LHCN-M2 (cell line): ENCODE measurements around the gene PGLYRP3. TPM values are rescaled to one million over a fixed set of nuclear protein-coding genes. Genes with fewer than 3 reads are reported as not detected.
"Not testable (repeated sequence)": the region's sequence is repeated elsewhere in the genome, so short reads cannot be mapped to it uniquely, and the experiment has no call there.

ENCODE experiments used
- DNase-seq: peaks from one replicate; pipeline ENCODE4 v3.0.0-alpha.2; 2012; ENCODE audit warnings: low read depth
- total RNA-seq: library from RNA; depleted of rRNA; stranded (reverse); fragments of >200 nt; gene quantifications from 2 replicates; pipeline ENCODE4 v1.2.3, GENCODE V29; 2014

PGLYRP3 gene
- total RNA-seq, 1 experiment from 2014 or later: not detected

DNA sequence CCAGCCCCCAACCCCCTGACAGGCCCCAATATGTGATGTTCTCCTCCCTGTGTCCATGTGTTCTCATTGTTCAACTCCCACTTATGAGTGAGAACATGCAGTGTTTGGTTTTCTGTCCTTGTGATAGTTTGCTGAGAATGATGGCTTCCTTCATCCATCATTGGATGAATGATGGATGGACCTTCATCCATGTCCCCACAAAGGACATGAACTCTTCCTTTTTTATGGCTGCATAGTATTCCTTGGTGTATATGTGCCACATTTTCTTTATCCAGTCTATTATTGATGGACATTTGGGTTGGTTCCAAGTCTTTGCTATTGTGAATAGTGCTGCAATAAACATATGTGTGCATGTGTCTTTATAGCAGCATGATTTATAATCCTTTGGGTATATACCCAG, 1.6 kb upstream of the PGLYRP3 start:
- not testable (repeated sequence) for DNase-seq

DNA sequence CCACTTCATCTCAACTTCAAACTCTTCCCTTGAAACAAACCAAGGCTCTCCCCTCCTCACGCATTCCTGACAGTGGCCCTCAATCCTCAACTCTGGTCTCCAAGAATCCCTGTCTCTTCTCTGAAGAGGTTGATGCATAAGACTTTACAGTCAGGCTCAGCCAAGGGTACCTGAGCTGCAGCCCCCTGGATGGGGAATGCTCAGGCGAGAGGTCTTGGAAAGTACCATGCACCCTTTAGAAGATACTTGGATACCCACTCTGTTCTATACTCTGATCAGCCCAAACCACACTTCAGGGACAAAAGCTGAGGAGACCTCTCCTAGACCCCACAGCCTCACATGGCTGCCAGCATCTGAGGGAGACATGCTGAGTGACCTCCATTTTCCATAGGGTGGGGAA, 536 bp upstream of the PGLYRP3 start:
- DNase-seq: no peak

DNA sequence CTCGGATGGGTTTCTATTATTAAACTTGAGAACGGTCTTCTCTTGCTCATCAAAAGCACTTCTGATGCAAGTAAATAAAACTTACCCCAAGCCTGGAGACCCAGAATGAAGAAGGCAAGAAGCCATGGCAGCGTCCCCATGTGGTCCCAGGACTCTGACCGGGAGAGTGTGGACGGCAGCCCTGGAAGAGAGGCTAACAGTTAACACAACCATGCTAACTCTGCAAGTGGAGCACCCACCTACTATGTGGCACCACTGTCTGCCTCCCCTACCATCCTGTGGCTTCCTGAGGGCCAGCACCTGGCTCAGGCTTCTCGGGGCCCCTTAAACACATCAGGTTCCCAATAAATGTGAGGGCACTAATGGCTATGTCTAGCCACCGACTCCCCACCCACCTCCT, 2.2 kb downstream of the PGLYRP3 start:
- no peak for DNase-seq

DNA sequence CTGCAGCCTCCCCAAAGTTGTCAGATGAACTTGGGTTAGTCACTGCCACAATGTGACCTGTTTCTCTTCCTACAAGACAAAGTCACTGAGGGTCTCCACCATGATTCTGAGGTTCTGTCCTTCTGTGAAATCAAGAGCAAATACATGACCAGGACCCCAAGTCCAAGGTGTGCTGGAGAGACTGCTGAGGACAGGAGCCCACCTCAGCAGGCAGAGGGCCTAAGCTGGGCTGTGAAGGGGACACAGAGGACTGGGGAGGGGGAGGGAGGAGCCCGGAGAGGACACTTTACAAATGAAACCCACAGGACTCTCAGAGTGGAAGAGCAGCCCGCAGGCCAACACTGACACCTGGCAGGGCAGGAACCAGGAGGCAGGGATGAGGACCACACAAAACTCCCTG, 3.3 kb downstream of the PGLYRP3 start:
- no peak for DNase-seq

DNA sequence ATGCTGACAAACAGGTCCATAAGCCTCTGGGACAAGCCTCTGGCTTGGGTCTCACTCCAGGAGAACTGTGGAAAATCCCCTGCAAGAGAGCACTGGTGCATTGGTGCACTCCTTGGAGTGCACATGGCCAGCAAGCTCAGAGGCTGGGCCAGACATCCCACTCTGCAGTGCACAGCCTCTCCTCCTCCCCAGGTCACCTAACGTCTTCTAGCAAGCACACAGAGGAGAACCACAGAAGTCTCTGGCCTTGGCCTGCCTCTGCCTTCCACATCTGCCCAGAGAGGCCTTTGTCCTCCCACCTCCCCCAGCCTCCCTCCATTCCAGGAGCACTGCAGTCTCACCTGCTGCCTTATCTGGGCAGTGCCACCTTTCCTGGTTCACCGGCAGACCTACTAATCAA, 4.2 kb downstream of the PGLYRP3 start:
- no peak for DNase-seq

DNA sequence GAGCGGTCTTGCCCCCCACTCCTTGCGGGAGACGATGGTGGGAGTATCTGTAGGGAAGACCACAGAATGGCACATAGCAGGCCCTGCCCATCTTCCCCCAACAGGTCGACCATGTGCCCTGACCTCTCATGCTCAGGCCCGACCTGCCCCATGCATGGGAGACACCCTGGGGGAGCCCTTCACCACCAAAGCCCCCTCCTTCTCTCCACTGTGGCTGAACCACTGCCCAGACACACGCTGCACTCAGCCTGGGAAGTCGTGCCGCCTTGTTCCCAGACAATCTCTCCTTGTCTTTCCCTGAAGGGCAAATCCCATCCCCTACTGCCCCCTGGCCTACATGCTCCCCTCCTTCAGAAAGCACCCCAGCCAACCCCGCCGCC, 5.5 kb downstream of the PGLYRP3 start:
- DNase-seq: no peak

DNA sequence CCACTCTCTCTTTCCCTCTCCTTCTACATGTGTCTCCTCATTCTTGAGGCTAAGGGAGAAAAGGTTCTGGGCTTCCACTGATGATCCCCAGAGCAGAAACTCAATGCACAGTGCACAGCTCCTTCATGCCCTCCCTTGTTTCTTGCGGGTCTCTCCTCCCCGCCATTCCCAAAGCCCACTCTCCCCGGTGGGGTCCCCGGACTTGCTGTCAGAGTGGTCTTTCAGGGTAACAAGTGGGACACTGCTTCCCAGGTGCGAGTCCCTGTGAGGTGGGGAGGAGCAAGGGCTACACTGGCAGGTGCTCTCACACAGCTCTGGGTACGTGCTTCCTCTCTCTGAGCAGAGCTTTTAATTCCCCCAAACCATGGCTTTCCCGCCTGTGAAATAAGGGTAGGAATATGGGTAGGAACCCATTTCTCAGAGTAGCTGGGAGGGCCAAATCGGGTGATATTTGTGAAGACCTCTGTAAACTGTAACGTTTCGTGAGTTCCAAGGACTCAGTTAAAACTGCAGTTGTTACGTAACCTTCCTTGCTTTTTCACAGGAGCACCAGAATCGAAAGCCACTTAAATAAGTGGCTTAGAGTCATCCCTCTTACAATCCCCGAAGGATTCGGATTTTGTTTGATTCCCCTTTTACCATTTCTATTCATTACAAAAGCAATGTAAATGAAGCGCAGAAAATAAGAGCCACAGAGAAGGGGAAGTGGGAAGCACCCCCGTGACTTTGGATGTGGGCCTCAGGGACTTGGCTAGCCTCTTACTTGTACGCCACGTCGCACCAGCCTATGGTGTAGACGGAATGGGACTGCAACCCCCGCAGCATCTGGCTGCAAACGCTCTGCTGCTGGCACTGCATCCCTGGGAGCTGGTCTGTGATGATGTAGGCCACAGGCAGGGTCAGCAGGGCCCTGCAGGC, 6.2 kb downstream of the PGLYRP3 start:
- DNase-seq: no peak

DNA sequence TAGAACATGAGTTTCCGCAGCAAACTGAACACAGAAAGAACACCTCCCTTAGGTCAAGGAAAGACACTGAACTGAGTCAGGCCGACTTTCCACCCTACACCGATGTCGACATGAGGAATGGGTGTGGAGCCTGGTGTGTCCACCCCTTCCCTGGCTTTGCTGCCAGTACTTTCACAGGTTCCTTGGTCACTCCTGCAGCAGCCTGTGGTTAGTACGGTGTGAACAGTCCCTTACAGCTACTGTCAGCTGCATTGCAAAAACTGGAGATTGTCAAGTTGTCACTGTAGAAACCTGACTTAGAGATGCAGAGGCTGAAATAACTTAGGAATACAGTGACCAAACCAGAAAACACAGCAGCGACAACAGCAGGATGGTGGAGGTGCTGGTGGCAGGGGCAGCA, 7.1 kb downstream of the PGLYRP3 start:
- DNase-seq: no peak

DNA sequence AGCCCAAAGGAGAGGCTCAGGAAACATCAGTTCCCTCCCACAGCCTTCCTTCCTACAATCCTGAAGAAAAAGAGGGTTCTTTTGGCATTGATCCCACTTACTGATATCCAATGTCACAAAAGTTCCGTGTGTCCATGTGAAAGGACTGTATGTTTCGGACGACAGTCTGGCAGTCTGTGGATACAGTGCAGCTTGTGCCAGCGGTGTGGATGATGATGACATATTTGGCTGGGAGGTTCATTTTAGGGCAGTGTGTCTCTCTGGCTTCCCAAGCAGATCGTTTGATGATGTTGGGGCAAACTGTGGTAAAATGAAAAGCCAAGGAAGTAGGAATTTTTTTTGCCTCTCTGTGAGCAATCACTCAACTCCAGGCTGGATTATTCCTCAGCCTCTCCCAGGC, 10.4 kb downstream of the PGLYRP3 start:
- DNase-seq: no peak

DNA sequence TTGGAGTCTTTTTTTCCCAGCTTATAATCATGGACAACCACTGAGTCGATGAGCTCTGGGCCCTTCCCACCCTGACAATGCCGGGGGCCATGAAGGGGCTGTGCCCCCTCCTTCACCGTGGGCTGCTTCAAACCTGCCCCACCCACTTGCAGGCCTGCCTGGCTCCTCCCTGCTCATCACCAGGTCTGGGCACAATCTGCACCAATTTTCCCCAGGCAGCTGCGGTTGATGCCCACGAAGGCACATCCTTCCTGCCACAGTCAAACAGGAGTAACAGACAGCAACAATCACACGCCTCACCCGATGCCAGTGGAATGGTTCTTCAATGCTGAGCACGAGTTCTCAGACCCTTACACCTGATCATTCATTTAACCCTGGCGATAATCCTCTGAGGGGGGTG, 18.9 kb downstream of the PGLYRP3 start:
- DNase-seq: no peak

DNA sequence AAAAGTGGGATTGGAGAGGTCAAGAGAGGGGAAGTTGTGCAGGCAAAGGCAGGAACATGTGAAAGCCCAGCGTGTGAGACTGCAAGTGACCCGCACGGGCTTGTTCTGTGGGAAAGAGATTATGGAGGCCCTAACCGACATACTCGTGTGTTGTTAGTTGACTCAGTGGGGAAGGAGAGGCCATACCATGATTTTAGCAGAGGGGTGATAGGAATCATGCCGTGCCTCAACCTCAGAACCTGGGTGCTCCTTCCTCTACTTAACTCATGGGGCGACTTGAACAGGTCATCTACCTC, 19.3 kb downstream of the PGLYRP3 start:
- no peak for DNase-seq

DNA sequence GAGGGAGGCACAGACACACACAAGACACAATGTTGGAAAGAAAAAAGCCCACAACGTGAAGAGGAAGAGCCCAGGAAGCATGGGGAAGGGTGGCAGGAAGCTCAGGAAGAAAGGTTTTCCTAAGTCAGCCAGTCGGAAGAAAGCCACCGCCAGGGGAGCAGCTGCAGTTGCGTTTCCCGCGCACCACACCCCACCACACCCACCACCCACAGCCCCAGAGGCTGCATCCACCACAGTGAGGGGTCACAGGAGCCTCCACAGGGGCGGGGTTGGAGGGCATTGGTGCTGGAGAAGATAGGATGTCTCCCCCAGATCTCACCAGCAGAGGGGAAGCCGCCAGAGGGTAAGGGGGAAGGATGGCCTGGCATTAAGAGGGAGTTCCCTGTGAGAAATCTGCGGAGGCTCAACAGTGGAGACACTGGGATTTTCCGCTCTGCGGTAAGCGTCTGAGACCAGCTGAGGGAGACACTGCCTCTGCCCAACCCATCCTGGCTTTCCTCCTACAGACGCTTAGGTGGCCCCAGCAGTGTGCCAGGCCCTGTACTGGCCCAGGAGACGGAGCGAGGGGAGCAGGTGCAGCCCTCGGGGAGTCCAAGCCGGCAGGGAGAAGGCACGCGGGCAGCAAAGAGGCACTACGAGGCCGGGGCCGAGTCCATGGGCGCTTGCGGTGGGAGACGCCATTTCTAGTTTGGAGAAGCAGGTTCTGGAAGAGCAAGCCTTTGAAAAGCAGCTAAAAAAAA, 19.8 kb downstream of the PGLYRP3 start:
- no peak for DNase-seq

DNA sequence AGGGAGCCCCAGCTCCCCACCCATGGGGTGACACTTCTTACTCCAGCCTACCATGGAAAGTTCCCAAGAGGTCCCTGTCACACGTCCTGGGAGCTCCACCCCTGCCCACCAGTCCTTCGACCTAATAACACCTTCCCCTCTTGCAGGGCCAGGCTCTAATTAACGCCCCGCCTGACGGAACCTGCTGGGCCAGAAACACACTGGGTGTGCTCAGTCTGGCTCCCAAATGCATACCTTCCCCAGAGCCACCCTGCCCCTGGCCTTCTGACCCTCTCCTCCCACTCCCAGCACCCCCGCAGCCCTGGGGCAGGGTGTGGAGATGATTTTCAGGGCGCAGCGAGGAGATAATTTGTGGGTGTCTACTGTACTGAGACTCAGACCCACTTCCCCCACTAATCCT, 20.6 kb downstream of the PGLYRP3 start:
- DNase-seq: no peak

DNA sequence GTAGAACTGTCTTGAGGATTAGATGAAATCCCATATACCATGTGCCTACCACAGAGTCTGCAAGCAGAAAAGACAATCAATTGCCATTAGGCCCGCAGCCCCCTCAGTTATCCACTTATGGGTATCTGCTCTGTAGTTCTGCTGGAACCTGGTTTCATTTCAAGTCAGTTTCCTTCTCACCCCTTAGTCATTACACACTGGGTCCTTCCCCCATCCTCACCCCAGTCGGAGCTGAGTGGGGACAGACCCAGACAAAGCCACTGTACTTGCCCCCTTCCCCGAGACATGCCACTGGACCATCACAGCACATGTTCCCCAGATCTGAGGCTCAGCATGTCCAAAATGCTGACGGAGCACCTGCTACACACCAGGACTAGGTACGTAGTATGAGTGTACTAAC, 21.2 kb downstream of the PGLYRP3 start:
- DNase-seq: no peak

DNA sequence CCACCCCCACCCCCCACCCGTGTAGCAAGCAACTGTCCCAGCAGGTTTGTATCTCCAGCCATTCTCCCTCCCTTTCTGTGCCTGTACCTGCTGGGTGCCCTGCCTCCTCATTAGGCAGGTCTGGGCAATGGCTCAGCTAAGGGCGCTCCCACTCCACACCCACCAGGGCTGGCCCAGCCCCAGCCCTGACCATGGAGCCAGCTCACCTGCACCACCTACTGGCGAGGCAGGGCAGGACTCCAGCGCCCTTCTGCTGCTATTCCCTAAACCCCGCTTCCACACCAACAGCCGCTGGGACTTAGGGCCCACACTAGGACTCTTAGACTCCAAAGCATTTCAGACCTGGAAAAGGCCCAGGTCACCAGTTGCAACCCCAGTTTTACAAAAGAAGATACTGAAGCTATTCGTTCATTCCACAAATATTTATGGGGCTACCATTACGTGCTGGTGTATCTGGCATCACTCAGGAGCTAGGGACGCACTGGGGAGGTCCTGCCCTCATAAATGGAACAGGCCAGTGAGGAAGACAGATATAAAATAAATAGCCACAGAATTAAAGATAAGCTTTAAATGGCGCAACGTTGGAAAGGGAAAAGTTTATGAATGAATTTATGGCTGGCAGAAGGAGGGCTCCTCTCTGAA, 24.0 kb downstream of the PGLYRP3 start:
- DNase-seq: no peak

DNA sequence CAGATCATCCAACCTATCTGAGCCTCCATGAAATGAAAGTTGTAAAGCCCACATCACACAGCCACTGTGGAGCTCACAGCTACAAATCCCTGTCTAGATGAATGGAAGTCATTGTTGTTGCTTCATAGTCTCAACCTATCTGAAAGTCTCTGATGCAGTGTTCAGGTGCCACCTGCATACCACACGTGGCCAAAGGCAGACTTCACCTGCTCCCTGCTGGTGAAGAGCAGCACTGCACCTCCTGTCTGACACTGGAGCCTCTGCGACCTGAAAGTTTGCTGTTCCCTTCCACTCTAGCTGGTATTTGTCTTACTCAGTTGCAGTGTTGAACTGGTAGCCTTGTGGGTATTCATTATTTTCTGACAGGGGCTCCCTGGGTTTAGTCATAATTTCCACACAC, 34.9 kb downstream of the PGLYRP3 start:
- no peak for DNase-seq

DNA sequence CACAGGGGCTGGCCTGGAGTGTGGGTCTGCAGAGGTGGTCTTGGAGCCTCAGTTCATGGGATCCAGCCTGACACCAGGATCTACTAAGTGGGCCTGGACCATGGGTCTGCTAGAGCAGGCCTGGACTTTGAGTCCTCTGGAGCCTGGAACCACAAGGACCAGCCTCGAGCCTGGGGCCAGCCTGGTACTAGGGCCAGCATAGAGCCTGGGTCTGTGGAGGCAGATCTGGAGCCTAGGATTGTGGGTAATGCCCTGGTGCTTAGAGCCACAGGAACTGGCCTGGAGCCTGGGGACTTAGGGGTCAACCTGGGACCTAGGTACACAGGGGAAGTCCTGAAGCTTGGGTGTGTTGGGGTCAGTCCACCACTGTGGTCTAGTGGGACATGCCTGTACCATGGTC, 40.6 kb downstream of the PGLYRP3 start:
- no peak for DNase-seq

DNA sequence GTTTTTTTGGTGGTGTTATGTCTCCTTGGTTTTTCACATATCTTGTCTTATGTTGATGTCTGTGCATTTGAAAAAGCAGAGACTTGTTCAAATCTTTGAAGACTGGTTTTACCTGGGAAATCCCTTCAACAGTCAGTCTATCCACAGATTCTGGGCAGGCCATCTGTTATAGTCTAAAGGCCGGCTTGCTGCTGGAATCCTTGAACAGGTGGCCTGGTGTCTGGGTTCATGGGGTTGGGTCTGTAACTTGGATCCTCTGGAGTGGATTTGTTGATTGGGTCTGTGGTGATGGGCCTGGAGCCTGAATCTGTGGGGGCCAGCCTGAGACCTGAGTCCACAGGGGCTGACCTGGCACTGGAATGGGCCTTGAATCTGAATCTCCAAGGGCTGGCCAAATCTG, 41.0 kb downstream of the PGLYRP3 start:
- no peak for DNase-seq

DNA sequence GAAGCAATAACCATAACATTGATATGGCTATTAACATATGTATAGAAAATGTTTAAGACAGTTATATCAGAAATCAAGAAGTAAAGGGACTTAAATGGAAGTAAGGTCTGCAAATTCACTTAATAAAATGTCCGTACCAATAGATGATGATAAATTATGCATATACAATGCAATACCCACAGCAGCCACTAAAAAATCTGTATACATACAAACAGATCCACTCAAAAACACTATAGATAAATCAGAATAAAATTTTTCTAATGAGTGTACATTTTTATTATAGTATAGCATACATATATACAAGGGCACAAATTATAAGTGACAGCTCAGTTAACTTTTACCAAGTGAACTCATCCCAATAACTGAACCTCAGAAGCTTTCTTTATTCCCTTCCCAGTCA, 47.3 kb downstream of the PGLYRP3 start:
- no peak for DNase-seq

DNA sequence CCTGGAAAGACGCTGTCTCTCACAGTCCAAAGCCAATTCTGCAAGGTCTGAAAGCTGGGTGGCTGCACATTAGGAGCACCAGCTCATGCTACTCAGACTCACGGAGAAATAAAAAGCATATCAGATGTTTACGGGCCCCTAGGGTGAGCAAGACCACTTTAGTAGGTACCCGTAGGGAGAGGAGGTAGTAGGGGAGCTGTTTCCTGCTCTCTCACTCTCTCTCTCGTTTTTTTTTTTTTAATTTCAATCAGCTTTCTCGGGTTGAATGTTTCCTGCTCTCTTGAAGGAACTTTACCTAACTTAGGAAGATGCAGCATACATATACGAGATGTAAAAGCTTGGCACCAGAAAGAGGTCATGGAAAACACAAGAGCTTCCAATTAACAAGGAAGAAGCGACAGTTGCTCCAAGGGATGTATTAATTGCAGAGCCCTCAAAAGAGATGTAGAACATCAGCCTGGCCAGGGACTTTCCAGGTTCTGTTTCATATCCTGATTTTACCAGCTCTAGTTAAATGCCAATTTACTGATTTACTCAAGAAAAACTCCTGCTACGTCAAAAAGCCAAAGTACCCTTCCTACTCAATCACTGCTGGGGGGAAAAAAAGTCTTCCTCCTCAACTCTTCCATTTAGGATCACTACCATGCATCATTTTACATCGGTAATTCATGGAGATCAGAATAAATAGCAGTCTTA, 50.1 kb downstream of the PGLYRP3 start:
- DNase-seq: no peak

DNA sequence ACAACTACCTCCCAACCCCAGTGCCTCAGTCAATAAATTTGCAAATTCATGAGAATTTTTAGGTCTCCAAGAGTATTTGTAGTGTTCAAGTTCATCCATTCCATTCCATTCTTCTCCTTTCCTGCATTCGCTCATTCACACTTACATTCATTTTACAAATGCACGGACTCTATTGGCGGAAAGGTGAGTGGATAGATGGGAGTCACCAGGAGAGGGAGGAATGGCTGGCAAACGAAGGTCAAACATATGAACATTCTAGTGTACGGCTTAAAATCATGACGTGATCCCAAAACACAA, 50.7 kb downstream of the PGLYRP3 start:
- no peak for DNase-seq

DNA sequence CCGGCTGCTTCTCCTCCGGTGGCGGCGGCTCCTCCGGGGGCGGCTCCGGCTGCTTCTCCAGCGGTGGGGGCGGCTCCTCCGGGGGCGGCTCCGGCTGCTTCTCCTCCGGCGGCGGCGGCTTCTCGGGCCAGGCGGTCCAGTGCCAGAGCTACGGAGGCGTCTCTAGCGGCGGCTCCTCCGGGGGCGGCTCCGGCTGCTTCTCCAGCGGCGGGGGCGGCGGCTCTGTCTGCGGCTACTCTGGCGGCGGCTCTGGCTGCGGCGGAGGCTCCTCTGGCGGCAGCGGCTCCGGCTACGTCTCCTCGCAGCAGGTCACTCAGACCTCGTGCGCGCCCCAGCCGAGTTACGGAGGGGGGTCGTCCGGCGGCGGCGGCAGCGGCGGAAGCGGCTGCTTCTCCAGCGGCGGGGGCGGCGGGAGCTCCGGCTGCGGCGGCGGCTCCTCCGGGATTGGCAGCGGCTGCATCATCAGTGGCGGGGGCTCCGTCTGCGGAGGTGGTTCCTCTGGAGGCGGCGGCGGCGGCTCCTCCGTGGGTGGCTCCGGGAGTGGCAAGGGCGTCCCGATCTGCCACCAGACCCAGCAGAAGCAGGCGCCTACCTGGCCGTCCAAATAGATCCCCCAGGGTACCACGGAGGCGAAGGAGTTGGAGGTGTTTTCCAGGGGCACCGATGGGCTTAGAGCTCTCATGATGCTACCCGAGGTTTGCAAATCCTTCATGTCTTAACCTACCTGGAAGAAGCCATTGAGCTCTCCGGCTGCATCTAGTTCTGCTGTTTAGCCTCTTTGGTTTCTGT, 51.3 kb downstream of the PGLYRP3 start:
- no peak for DNase-seq
